ENCODE data around the gene NUP93. TPM values are rescaled to one million over a fixed set of nuclear protein-coding genes. Genes with fewer than 3 reads are reported as not detected.

The NUP93 gene
- total RNA-seq, 4 donors from 2014 or later: 21.6 to 55.5 (median 37.7) TPM

DNA sequence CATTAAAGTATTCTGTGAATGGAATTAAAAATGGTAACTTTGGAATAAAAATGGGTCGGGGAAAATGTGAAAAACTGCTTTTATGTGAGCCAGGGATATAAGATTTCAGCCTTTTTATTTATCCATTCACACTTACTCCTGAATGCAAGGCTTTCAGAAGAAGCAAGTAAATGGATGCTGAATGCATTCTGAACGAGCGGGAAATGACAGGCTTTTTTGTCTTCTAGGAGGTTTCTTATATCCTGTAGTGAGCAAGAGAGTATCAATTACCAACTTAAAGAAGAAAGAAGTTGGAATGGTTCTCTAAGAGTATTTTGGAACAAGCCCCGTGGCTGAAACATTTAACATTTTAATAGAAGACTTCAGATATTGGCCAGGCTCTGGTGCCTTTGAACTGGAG, 36.0 kb downstream of the NUP93 start:
- DNase-seq (ENCODE audit: low spot score) (no peak), ATAC-seq (ENCODE audit: low FRiP score) (no peak)

GRCh38 chr16:56767024-56767423, 37.1 kb downstream of the NUP93 start:
- TF ChIP-seq, protein P1, sequence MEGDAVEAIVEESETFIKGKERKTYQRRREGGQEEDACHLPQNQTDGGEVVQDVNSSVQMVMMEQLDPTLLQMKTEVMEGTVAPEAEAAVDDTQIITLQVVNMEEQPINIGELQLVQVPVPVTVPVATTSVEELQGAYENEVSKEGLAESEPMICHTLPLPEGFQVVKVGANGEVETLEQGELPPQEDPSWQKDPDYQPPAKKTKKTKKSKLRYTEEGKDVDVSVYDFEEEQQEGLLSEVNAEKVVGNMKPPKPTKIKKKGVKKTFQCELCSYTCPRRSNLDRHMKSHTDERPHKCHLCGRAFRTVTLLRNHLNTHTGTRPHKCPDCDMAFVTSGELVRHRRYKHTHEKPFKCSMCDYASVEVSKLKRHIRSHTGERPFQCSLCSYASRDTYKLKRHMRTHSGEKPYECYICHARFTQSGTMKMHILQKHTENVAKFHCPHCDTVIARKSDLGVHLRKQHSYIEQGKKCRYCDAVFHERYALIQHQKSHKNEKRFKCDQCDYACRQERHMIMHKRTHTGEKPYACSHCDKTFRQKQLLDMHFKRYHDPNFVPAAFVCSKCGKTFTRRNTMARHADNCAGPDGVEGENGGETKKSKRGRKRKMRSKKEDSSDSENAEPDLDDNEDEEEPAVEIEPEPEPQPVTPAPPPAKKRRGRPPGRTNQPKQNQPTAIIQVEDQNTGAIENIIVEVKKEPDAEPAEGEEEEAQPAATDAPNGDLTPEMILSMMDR (IDR thresholded peaks at IDR 0.05): no peak
- DNase-seq (ENCODE audit: low spot score) (no peak), ATAC-seq (ENCODE audit: low FRiP score) (no peak)

More for the DNA sequence above, 36.0 kb downstream of the NUP93 start:
- TF ChIP-seq, protein P1 (IDR thresholded peaks at IDR 0.05): no peak

DNA sequence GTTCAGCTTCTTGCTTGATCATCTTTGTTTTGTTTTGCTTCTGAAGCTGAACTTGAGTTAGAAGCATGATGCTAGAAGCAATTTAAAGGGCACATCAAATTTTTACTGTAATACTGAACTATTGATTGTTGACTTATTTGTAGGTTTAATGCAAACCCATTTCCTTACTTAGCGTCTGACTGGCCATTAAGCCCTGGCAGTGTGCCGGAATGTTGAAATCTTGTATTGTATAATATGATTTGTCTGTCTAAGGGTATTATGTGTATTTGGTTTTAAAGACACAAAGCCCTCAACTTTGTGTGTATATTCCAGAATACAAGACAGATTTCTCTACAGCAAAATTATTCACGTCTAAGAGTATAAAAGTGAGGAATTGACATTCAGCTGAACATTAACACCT, 39.7 kb downstream of the NUP93 start:
- ATAC-seq (ENCODE audit: low FRiP score) (no peak), DNase-seq (ENCODE audit: low spot score) (no peak)
- TF ChIP-seq, protein P1 (IDR thresholded peaks at IDR 0.05): no peak

DNA sequence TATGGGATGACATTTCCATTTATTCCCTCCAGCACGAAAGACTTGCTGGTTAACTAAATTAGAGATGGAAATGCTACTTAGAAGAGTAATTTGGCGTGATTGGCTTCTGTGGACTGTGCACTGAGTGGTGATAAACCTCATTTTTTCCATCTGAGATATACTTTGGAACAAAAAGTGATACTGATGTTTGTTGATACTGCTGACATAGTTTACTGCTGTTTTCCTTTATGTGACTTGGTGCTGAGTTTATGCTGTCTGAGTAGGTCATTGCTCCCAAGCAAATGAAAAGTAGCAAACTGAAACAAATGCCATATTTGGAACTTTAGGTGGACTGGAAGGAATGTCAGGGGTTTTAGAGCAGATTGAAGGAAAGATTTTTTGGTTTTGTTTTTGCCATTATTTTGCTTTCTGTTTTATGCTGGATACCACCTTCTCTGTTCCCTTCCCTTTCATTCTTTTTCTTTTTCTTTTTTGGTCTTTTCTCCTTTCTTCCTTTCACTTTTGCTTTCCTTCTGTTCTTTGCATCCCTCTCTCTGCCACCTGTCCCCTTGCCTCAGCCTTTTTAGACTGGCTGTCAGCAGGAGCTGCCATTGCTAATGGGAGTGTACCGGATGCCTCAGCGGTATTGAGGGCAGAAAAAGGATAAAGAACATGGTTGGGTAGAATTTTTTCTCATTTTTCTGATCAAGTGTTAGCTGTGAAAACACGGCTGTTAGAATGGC, 41.8 kb downstream of the NUP93 start:
- no peak for DNase-seq (ENCODE audit: low spot score)
- TF ChIP-seq, protein P1 (IDR thresholded peaks at IDR 0.05): no peak
- ATAC-seq (ENCODE audit: low FRiP score): no peak

- no peak for DNase-seq (ENCODE audit: low spot score)
- no peak for ATAC-seq (ENCODE audit: low FRiP score)
- TF ChIP-seq, protein P1 (IDR thresholded peaks at IDR 0.05): no peak
These were observed 43.6 kb downstream of the NUP93 start for GRCh38 chr16:56773532-56773931.

DNA sequence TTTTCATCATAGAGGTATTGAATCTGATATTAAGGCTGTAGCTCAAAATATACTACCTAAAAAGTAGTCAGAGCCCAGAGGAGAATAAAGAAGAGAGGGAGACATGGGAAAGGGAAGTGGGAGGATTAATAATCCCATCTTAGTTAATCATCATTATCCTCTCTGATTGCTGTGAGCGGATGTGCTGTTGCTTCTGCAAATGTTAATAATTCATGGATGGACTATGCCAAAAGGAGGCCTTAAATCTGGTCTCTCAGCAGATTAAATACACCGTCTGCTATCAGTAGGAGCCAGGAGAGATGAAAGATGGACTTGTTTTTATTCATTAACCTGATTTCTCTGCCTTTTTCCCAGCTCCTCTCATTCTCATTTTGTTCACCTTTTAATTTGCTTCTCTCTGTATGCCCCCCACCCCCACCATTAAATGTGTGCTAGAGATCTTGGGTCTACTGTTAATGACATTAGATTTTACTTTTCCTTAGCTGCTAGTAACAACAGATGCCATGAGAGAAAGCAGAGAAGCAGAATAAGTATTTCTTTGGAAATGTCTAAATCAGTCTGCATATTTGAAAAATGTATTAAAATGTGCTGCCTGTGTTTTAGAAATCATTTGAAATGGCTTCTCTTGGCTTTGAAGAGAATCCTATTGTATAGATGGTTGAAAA, 44.2 kb downstream of the NUP93 start:
- TF ChIP-seq, protein P1 (IDR thresholded peaks at IDR 0.05): no peak
- ATAC-seq (ENCODE audit: low FRiP score) (no peak), DNase-seq (ENCODE audit: low spot score) (no peak)

DNA sequence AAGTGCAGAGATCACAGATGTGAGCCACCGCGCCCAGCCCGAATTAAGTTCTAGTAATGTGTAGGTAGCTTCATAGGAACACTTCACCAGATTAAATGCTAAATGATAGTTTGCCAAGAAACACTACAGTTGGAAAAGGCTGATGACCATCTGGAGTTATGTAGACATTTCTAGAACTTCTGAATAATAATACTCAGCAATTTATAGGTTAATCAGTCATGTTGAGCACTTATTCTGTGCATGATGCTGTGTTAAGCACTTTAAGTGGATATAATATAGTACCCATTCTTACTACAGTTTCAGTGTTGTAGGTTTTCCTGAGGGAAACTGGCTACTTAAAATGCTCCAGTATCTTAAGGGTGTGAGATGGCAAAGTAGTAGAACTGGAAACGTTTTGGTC, 45.2 kb downstream of the NUP93 start:
- ATAC-seq (ENCODE audit: low FRiP score) (no peak), DNase-seq (ENCODE audit: low spot score) (no peak)
- TF ChIP-seq, protein P1 (IDR thresholded peaks at IDR 0.05): no peak
